HG03064 (cell line): Measurements from ENCODE around the gene C12orf56.
"Not testable (repeated sequence)": the region's sequence is repeated elsewhere in the genome, so short reads cannot be mapped to it uniquely, and the experiment has no call there.

ENCODE experiments used
- ATAC-seq: cut with Tn5 transposase; IDR thresholded peaks from one replicate; pipeline ENCODE4 v1.9.1; 2021; ENCODE audit warnings: low read depth; ENCODE audit not compliant: unreplicated experiment

The C12orf56 gene

GRCh38 chr12:64252681-64253080, 137.9 kb downstream of the C12orf56 start:
- ATAC-seq = no peak

GRCh38 chr12:64243809-64244208, 146.7 kb downstream of the C12orf56 start:
- ATAC-seq = no peak

GRCh38 chr12:64240781-64241180, 149.8 kb downstream of the C12orf56 start:
- ATAC-seq = no peak

GRCh38 chr12:64237382-64237781, 153.2 kb downstream of the C12orf56 start:
- no peak for ATAC-seq

- no peak for ATAC-seq
Observed at GRCh38 chr12:64236549-64236948, 154.0 kb downstream of the C12orf56 start.

GRCh38 chr12:64232196-64232595, 158.4 kb downstream of the C12orf56 start:
- no peak for ATAC-seq

GRCh38 chr12:64229796-64230195, 160.8 kb downstream of the C12orf56 start:
- ATAC-seq = no peak

GRCh38 chr12:64229240-64229639, 161.3 kb downstream of the C12orf56 start:
- ATAC-seq = no peak

GRCh38 chr12:64225626-64226025, 164.9 kb downstream of the C12orf56 start:
- no peak for ATAC-seq

- ATAC-seq = peak; percentile 91
Observed at GRCh38 chr12:64222009-64222765, 168.4 kb downstream of the C12orf56 start, which contains the start of gene KICS2. KICS2 (minus strand) TSS chr12:64222296; CDS start chr12:64222237, 59 bp downstream.

GRCh38 chr12:64221651-64222008, 168.9 kb downstream of the C12orf56 start:
- ATAC-seq = peak; percentile 10

- no peak for ATAC-seq
Observed at GRCh38 chr12:64220046-64220445, 170.5 kb downstream of the C12orf56 start.

GRCh38 chr12:64219145-64219544, 171.4 kb downstream of the C12orf56 start:
- ATAC-seq = no peak

GRCh38 chr12:64218597-64218996, 172.0 kb downstream of the C12orf56 start:
- ATAC-seq = no peak

- not testable (repeated sequence) for ATAC-seq
Observed at GRCh38 chr12:64217643-64218042, 172.9 kb downstream of the C12orf56 start.

GRCh38 chr12:64216239-64216638, 174.3 kb downstream of the C12orf56 start:
- ATAC-seq = no peak
